Activated CD4-positive, alpha-beta T cell treated with anti-CD3 and anti-CD28 coated beads for 1 hour (primary cell): ENCODE results near the gene WWP2.
A peak's percentile ranks its signal among the peaks of the same experiment; 100 is the strongest.
"Not testable (repeated sequence)": the region's sequence is repeated elsewhere in the genome, so short reads cannot be mapped to it uniquely, and the experiment has no call there.

ENCODE experiments used
- DNase-seq: peaks from one replicate; pipeline ENCODE4 v3.0.0-alpha.2; 2020

Gene WWP2

DNA sequence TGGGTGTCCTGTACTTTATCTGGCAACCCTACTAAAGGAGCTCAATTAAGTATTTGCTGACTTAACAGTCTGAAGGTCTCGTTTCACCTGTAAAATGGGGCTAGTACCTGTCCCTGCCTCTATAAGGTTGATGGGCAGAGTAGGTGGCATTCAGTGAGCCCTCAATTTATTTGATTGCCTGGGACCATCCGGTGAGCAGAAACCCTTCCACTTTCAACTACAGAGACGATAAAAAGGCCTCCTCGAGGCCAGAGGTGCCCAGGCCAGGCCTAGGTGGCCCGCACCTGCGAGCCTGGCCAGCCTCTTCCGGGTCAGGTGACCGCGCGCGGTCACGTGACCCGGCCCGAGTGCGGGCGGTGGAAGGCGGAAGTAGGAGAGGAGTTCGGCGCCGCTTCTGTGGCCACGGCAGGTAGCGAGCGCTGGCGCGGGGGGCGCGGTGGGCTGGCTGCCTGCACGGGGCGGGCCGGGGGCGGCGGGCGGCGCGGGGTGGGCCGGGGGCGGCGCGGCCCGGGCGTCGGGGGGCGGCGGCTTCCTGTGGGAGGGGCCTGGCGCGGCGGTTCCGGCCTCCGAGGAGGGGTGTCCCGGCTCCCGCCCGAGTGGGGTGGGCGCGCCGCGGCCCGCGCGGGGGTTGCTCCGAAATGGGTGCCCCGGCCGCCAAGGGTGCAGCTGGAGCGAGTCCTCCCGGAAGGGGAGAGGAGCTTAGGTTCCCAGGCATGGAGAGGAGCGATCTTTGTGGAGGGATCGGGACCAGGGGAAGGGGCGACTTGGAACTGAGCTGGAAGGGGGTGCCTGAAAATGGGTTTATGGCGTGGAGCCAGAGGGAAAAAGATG lies at the start of gene WWP2:
Gene WWP2, plus strand, starts transcription at position 350 of the 831 bp plus-strand sequence. CDS start 24,679 bp downstream, outside the sequence.
- peak; percentile 65 for DNase-seq

- DNase-seq: no peak
These were observed 49.1 kb upstream of the WWP2 start for GRCh38 chr16:69712914-69713581.

DNA sequence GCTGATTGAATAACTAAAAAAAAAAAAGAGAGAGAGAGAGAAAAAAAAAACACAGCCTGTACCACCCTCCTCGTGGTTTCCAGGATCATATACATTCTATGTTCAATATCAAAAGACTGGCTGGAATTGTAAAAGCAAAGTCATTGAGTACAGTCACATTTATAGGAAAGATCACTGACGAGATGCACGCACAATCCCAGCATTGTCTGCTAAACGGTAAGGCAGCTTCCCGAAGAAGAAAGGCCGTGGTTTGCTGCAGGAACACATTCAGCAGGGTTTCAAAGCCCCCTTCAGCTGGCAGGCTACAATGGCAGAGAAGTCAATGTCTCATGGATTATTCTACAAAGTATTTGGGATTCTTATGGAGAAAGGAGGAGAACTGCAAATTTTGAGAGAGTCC lies 45.1 kb upstream of the WWP2 start:
- DNase-seq: no peak

DNA sequence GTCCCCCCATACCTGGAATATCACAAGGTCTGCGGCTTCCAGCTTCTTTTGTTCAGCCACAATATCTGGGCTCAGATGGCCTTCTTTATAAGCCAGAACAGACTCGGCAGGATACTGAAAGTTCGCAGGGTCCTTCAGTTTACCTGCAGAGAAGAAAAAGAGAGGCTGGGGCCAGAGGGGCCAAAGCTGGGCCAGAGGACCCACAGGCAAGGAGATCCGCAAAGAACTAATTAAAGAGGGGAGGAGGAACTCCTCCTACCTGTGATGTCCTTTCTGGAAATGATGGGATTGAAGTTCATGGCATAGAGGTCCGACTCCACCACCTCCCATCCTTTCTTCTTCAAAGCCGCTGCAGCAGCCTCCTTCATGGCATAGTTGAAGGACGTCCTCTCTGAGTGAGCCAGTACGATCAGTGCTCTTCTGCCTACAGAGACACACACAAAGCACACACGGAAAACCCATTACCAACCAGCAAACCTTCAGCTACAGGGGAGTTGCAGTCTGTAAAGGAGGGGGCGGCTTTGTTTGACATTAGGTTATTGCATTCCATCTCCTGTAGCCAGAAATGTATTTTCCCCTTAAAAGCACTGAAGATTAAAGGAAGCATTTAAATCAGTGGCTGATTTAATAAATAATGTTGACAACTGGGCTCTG lies 43.9 kb upstream of the WWP2 start:
- DNase-seq: no peak

GRCh38 chr16:69720822-69721430 lies 41.2 kb upstream of the WWP2 start:
- no peak for DNase-seq

GRCh38 chr16:69721441-69721957 lies 40.6 kb upstream of the WWP2 start:
- DNase-seq: no peak

GRCh38 chr16:69724414-69724873 lies 37.7 kb upstream of the WWP2 start:
- no peak for DNase-seq

DNA sequence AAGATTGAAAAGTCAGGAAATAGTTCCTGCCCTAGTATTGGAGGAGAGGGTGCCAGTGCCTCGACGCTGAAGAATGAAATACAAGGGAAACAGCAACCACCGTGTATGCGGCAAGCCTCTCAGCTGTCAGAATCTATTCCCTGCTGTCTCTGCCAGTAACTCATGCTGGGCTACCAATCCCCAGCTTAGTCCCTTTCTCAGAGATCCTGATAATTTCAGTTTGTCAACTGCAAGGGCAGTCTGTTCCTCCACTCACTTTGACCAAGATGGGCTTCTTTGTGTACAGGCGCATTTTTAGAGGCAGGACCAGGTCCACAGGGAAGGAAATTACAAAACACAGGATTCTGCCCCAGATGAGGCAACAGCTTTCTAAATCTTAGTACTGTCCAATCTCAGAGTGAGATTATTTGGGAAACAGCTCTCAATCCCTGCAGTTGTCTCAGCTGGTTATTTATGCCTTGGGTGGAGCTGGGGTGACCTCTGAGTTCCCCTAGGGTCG lies 37.1 kb upstream of the WWP2 start:
- no peak for DNase-seq

GRCh38 chr16:69725480-69726312 lies 36.4 kb upstream of the WWP2 start:
- no peak for DNase-seq

GRCh38 chr16:69726313-69727060 lies 35.6 kb upstream of the WWP2 start, which contains the start of gene NQO1:
NQO1 (minus strand) TSS chr16:69726560; CDS start chr16:69726439, 121 bp downstream.
- peak; percentile 70 for DNase-seq

- no peak for DNase-seq
These were observed 34.2 kb upstream of the WWP2 start for GRCh38 chr16:69727916-69728270.

DNA sequence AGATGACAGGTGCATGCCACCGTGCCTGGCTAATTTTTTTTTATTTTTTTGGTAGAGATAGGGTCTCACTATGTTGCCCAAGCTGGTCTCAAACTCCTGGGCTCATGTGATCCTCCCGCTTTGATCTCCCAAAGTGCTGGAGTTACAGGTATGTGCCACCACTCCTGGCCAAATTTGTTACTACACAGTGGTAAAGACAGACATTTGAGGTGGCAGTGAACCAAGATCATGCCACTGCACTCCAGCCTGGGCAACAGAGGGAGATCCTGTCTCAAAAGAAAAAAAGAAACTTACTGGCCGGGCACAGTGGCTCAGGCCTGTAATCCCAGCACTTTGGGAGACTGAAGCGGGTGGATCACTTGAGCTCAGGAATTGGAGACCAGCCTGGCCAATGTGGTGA lies 33.1 kb upstream of the WWP2 start:
- DNase-seq: not testable (repeated sequence)

GRCh38 chr16:69731280-69731679 lies 30.9 kb upstream of the WWP2 start:
- not testable (repeated sequence) for DNase-seq

- no peak for DNase-seq
These were observed 30.0 kb upstream of the WWP2 start for GRCh38 chr16:69732101-69732500.

DNA sequence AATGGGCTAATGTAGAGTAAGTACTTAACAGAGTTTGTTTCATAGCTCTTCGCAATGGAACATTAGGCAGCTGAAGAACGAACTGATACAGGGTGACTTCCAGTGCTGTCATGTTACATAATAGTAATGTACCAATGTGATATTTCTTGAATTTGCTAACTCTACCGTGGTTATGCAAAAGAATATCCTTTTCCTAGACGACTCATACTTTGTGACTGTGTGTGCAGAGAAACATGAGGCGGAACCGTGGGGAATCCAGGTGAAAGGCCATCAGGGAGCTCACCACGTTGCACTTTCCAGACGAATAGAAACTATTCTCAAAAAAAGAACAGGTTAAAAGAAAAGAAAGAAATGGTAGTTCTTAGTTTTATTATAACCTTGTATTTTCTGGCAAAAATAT lies 20.6 kb upstream of the WWP2 start:
- no peak for DNase-seq

GRCh38 chr16:69741951-69742904 lies 19.9 kb upstream of the WWP2 start:
- no peak for DNase-seq

DNA sequence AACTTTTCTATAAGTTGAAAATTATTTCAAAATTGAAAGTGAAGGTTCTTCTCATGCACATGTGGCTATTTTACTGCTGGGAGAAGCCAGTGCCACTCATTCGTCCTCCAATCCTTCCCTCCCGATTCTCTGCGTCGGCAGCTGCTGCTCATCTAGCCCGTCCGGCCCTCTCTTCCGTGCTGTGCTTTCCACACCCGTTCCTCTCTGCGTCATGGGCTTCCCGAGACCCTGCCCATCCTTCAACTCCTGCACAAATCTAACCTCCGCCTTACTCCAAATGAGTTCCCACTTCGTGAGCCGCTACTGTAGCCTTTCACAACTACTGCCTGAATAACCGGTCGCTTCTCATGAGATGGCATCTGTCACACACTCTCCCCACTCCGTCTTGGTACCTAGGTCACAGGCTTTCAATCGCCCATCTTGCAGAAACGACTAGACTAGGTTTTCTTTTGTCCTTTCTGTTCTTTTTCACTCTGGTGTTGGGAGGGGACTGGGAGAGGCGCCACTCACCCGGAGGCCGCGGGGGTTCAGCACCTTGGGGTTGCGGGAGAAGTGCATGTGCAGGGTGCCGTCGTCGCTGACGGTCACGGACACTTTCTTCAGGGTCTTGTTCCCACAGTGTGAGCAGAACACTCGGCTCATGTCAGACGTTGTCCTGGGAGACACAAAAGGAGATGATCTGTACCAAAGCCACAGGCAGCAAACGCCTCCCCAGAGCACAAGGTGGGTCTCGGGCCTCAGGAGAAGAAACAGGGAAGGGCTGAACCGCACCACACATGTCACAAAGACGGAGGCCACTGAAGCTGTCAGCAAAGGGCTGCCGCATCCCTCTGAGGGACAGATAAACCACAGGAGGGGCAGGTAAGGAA lies 17.5 kb upstream of the WWP2 start:
- DNase-seq: no peak

DNA sequence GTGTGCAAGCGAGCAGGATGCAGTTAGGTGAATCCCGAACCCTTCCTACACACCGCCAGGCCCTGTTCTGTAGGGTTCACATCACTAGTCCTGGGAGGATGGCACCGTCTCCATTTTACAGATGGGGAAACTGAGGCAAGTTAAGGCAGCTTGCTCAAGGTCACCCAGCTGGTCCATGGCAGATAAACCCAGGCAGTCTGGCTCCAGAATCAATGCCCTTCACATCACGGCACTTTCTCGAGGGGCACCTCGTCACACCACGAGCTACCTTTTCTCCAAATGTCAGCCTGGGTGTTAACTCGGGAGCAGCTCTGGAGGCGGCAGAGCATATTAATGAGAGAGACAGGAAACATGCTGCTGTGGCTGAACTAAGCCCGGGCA lies 16.9 kb upstream of the WWP2 start:
- no peak for DNase-seq

DNA sequence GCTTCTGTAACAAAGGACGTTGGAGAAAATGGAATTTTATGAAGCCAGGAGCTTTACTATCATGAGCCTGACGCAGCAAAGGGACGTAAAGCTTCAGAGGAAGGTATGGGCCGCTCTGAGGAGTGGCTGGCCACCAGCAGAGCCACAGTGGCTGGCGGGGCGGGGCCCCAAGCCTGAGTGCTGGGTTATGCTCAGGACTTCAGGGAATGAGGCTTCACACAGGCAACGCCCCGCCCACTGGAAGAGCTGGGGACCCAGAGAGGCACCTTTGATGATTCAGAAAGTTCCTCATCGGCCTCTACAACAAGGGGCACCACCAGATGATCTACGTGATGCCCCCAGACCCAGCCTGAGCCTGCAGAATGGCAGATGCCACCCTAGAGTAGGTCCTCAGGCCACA lies 16.2 kb upstream of the WWP2 start:
- DNase-seq: no peak
